PC-9 (cell line): ENCODE results near the gene CSN3. TPM values are rescaled to one million over a fixed set of nuclear protein-coding genes. Genes with fewer than 3 reads are reported as not detected.
"Not testable (repeated sequence)": the region's sequence is repeated elsewhere in the genome, so short reads cannot be mapped to it uniquely, and the experiment has no call there.

Experiments
- BruUV-seq: library from RNA; stranded (reverse); fragments of 400-500 nt; replicated peaks from 2 replicates; lab custom pipeline; 2021; lab: Mats Ljungman, UMichigan
- CTCF ChIA-PET: fragments of 300-600 bp; sonication (Branson Sonifier 250); formaldehyde crosslinking; loops from one replicate; lab custom pipeline; 2022; ENCODE audit warnings: antibody characterized with exemption; lab: Charles Lee
- POLR2A ChIA-PET: fragments of 300-600 bp; sonication (Branson Sonifier 250); formaldehyde crosslinking; loops from one replicate; lab custom pipeline; 2022; ENCODE audit warnings: antibody characterized with exemption; ENCODE audit not compliant: unreplicated experiment; lab: Charles Lee
- DNase-seq, 2 experiments: peaks; one replicate each; pipeline versions ENCODE4 v3.0.0 to v3.0.0-alpha.2; 2015 to 2022; ENCODE audit warnings: mixed read lengths in 1 of 2
- H2AFZ ChIP-seq: fragments of 200-600 bp; sonication (generic); 2 replicates; pipeline ENCODE4 v1.8.1; 2017; ENCODE audit warnings: antibody characterized with exemption
- H3F3A ChIP-seq: fragments of 200-600 bp; sonication (generic); 2 replicates; pipeline ENCODE4 v1.8.1; 2017; ENCODE audit warnings: antibody characterized with exemption, mild to moderate bottlenecking, low read depth; ENCODE audit not compliant: insufficient read depth
- H3K27ac ChIP-seq: fragments of 200-600 bp; sonication (generic); 2 replicates; pipeline ENCODE4 v1.6.1; 2016; ENCODE audit warnings: mixed run types
- H3K27me3 ChIP-seq: fragments of 200-600 bp; sonication (generic); 2 replicates; pipeline ENCODE4 v1.6.1; 2016; ENCODE audit warnings: low read depth, mixed run types; ENCODE audit not compliant: insufficient read depth
- H3K36me3 ChIP-seq: fragments of 200-600 bp; sonication (generic); 2 replicates; pipeline ENCODE4 v1.6.1; 2016; ENCODE audit warnings: low read depth, mixed run types
- H3K4me1 ChIP-seq: fragments of 200-600 bp; sonication (generic); replicated peaks from 2 replicates; pipeline ENCODE4 v1.6.1; 2016; ENCODE audit warnings: mixed run types; ENCODE audit not compliant: insufficient read depth
- H3K4me2 ChIP-seq: fragments of 200-600 bp; sonication (generic); 2 replicates; pipeline ENCODE4 v1.6.1; 2017; ENCODE audit warnings: mixed run types
- H3K4me3 ChIP-seq: fragments of 200-600 bp; sonication (generic); 2 replicates; pipeline ENCODE4 v1.6.1; 2016; ENCODE audit warnings: mixed run types
- H3K79me2 ChIP-seq: fragments of 200-600 bp; sonication (generic); 2 replicates; pipeline ENCODE4 v1.6.1; 2017; ENCODE audit warnings: low read depth, mixed run types
- H3K9me2 ChIP-seq: fragments of 200-600 bp; sonication (generic); 2 replicates; pipeline ENCODE4 v1.8.1; 2017; ENCODE audit warnings: mild to moderate bottlenecking; ENCODE audit not compliant: insufficient read depth
- H3K9me3 ChIP-seq: fragments of 200-600 bp; sonication (generic); 2 replicates; pipeline ENCODE4 v1.8.1; 2016; ENCODE audit warnings: low read depth; ENCODE audit not compliant: insufficient read depth
- H4K20me1 ChIP-seq: fragments of 200-600 bp; sonication (generic); 2 replicates; pipeline ENCODE4 v1.8.1; 2017; ENCODE audit not compliant: insufficient read depth
- EZH2 ChIP-seq: fragments of 200-600 bp; sonication (generic); IDR thresholded peaks from 2 replicates; pipeline ENCODE4 v1.8.0; 2017; ENCODE audit warnings: antibody characterized with exemption, low read depth
- intact Hi-C: fragments of 100-400 bp; cut with micrococcal nuclease; formaldehyde crosslinking; loops from one replicate; pipeline ENCODE4 v1.10.0; 2022; ENCODE audit not compliant: unreplicated experiment
- total RNA-seq: library from RNA; stranded (reverse); gene quantifications from 2 replicates; pipeline ENCODE4 v1.2.3, GENCODE V29; 2021
- TF ChIP-seq, protein P1 (sequence below): fragments of 200-600 bp; sonication (generic); conservative IDR thresholded peaks from 2 replicates; pipeline ENCODE4 v1.6.1; 2017; ENCODE audit warnings: mixed run types, antibody characterized with exemption, mild to moderate bottlenecking, moderate library complexity

The CSN3 gene
- total RNA-seq, 1 experiment from 2014 or later: not detected

DNA sequence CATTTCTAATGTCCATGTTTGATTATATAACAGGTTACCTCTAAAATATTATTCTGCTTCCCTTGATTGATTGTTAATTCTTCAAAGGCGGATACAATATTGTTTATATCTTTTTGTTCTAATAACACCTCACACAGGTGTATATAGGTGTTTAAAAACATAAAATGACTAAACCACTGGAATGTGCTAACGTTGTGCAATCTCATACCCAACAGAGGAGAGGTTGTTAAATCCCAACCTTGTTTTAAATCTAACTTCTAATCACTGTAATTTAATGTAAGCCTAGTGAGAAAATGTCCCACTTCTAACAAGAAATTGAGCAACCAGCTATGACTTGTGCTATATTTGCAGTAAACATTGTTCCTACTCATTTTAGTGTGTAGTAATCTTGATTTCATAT lies 45.5 kb upstream of the CSN3 start:
- no peak for TF ChIP-seq EZH2
- TF ChIP-seq, protein P1, sequence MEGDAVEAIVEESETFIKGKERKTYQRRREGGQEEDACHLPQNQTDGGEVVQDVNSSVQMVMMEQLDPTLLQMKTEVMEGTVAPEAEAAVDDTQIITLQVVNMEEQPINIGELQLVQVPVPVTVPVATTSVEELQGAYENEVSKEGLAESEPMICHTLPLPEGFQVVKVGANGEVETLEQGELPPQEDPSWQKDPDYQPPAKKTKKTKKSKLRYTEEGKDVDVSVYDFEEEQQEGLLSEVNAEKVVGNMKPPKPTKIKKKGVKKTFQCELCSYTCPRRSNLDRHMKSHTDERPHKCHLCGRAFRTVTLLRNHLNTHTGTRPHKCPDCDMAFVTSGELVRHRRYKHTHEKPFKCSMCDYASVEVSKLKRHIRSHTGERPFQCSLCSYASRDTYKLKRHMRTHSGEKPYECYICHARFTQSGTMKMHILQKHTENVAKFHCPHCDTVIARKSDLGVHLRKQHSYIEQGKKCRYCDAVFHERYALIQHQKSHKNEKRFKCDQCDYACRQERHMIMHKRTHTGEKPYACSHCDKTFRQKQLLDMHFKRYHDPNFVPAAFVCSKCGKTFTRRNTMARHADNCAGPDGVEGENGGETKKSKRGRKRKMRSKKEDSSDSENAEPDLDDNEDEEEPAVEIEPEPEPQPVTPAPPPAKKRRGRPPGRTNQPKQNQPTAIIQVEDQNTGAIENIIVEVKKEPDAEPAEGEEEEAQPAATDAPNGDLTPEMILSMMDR: no peak
- Histone ChIP-seq H3K4me3 (no peak overlapping the region), H3K79me2 (no peaks in the 10 kb centered on the region), H3K27ac (no peak overlapping the region), H4K20me1 (no peaks in the 10 kb centered on the region), H3K4me2 (no peak overlapping the region), H3F3A (no peaks in the 10 kb centered on the region), H3K36me3 (no peaks in the 10 kb centered on the region), H3K9me3 (no peaks in the 10 kb centered on the region), H2AFZ (no peak overlapping the region), H3K4me1 (no peaks in the 10 kb centered on the region), H3K27me3 (no peaks in the 10 kb centered on the region), H3K9me2 (no peaks in the 10 kb centered on the region)
- DNase-seq: peak in 1 of 2 experiments; percentile 37
- POLR2A ChIA-PET: no interaction called here
- CTCF ChIA-PET: interaction anchor here (0.6 kb wide), 1 partner anchor 669 kb away, joined by 3 read pairs; no protein-coding TSS in a partner anchor
- BruUV-seq: no TSS peak
- intact Hi-C loops: no loop called here

DNA sequence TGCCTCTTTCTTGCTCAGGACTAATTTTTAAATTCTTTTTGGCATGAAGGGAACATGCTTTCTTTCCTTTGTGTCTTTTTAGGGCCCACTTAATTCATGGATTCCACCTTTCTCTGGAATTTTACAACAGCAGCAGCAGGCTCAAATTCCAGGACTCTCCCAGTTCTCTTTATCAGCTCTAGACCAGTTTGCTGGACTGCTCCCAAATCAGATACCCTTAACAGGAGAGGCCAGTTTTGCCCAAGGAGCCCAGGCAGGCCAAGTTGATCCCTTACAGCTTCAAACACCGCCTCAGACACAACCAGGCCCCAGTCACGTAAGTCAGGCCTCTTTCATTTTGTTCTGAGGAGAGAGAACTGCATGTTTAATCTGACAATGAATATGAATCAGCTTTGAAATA lies 44.6 kb upstream of the CSN3 start:
- no peak overlapping the region for H3K27ac ChIP-seq
- no peaks in the 10 kb centered on the region for H3F3A ChIP-seq
- H3K9me2 ChIP-seq: no peaks in the 10 kb centered on the region
- no peaks in the 10 kb centered on the region for H3K9me3 ChIP-seq
- intact Hi-C loops: no loop called here
- H3K27me3 ChIP-seq: no peaks in the 10 kb centered on the region
- H3K79me2 ChIP-seq: no peaks in the 10 kb centered on the region
- no peak overlapping the region for H2AFZ ChIP-seq
- no peaks in the 10 kb centered on the region for H4K20me1 ChIP-seq
- DNase-seq: peak in 1 of 2 experiments; percentile 63
- BruUV-seq: no TSS peak
- no peaks in the 10 kb centered on the region for H3K4me1 ChIP-seq
- ChIA-PET CTCF (interaction anchor here (0.7 kb wide), 1 partner anchor 725 kb away, joined by 3 read pairs; no protein-coding TSS in a partner anchor), POLR2A (interaction anchor here (0.7 kb wide), 1 partner anchor 376 kb away, joined by 4 read pairs; no protein-coding TSS in a partner anchor)
- H3K4me3 ChIP-seq: no peak overlapping the region
- TF ChIP-seq, protein P1: no peak
- no peak for TF ChIP-seq EZH2
- H3K4me2 ChIP-seq: no peak overlapping the region
- no peaks in the 10 kb centered on the region for H3K36me3 ChIP-seq

DNA sequence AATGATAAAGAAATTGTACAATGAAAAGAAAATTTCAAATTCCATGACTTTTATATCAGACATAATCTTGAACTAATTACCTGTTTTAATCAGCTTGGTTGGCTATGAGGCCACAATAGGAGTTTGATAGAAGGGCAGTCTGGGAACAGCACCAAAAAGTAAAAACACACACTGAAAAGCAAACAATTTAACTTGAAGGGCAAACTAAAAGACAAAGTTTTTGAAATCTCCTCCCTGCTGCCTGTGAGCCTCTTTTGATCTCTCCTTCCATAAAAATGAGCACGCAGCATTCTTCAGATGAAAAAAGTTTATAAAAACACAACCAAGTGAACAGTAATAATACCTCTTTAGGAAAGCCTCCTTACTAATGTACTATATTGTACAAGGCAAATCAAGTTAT lies 38.8 kb upstream of the CSN3 start:
- BruUV-seq: no TSS peak
- DNase-seq: no peak
- Histone ChIP-seq H4K20me1 (no peaks in the 10 kb centered on the region), H3K4me3 (no peak overlapping the region), H3K9me2 (no peaks in the 10 kb centered on the region), H3K27ac (no peak overlapping the region), H3K4me1 (no peaks in the 10 kb centered on the region), H3K79me2 (no peaks in the 10 kb centered on the region), H3K4me2 (no peak overlapping the region), H3F3A (no peaks in the 10 kb centered on the region), H3K9me3 (no peaks in the 10 kb centered on the region), H2AFZ (no peak overlapping the region), H3K27me3 (no peaks in the 10 kb centered on the region), H3K36me3 (no peaks in the 10 kb centered on the region)
- intact Hi-C loops: no loop called here
- TF ChIP-seq EZH2: no peak
- TF ChIP-seq, protein P1: no peak
- ChIA-PET CTCF (interaction anchor here (0.6 kb wide), 1 partner anchor 655 kb away, joined by 9 read pairs; no protein-coding TSS in a partner anchor), POLR2A (no interaction called here)

DNA sequence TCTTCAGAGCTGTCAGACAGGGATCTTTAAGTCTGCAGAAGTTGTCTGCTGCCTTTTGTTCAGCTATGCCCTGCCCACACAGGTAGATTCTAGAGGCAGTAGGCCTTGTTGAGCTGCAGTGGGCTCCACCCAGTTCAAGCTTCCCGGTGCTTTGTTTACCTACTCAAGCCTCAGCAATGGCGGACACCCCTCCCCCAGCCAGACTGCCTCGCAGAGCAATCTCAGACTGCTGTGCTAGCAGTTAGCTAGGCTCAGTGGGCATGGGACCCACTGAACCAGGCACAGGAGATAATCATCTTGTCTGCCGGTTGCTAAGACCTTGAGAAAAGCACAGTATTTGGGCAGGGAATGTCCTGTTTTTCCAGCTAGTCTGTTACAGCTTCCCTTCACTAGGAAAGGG lies 29.6 kb upstream of the CSN3 start:
- H3K36me3 ChIP-seq, H3K4me2 ChIP-seq, DNase-seq, H4K20me1 ChIP-seq, H2AFZ ChIP-seq, H3F3A ChIP-seq, H3K9me3 ChIP-seq, POLR2A ChIA-PET, H3K4me1 ChIP-seq, H3K27ac ChIP-seq, CTCF ChIA-PET, H3K27me3 ChIP-seq, H3K4me3 ChIP-seq, intact Hi-C loops, H3K9me2 ChIP-seq, BruUV-seq, H3K79me2 ChIP-seq: not testable (repeated sequence)

DNA sequence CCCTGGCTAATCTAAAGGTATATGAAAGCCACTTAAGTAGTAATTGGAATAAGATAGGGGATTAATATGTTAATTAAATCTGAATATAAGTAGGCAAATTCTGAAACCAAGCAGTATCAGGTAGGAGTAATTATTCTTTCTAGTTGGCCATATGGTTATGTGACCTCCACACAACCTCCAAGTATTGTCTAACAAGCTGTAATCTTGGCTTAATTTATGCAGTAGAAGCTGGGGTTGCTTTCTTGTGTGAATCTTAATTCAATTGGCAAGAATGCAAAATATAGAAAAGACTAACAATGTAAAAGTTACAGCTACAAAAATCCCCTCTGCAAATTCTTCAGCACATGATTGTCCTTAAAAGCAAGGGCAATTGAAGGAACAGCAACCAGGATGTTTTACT lies 26.3 kb upstream of the CSN3 start:
- H3K79me2 ChIP-seq, H3K27ac ChIP-seq, POLR2A ChIA-PET, H2AFZ ChIP-seq, H3F3A ChIP-seq, H3K9me3 ChIP-seq, CTCF ChIA-PET, H4K20me1 ChIP-seq, H3K27me3 ChIP-seq, H3K9me2 ChIP-seq, DNase-seq, H3K4me2 ChIP-seq, H3K4me1 ChIP-seq, H3K36me3 ChIP-seq, intact Hi-C loops, BruUV-seq, H3K4me3 ChIP-seq: not testable (repeated sequence)
